IMR-90 (cell line): ENCODE data around the gene KDM6B. TPM values are rescaled to one million over a fixed set of nuclear protein-coding genes. Genes with fewer than 3 reads are reported as not detected.

Experiments used
- ATAC-seq: fragments of 200-7000 bp; cut with Tn5 transposase; 2 replicates; pipeline ENCODE4 v1.9.1; 2020; ENCODE audit warnings: low read depth, mild to moderate bottlenecking, moderate library complexity
- BruUV-seq: library from RNA; stranded (reverse); fragments of 400-500 nt; replicated peaks from 2 replicates; lab custom pipeline; 2021; lab: Mats Ljungman, UMichigan
- CTCF ChIA-PET: fragments of 300-600 bp; formaldehyde crosslinking; extraction: SDS; loops from one replicate; lab custom pipeline; 2021; ENCODE audit warnings: antibody characterized with exemption; lab: Yijun Ruan, JAX
- POLR2A ChIA-PET: fragments of 300-600 bp; sonication (Branson Sonifier 250); formaldehyde crosslinking; loops from one replicate; lab custom pipeline; 2022; ENCODE audit warnings: antibody characterized with exemption; ENCODE audit not compliant: unreplicated experiment; lab: Charles Lee
- DNase-seq: peaks from one replicate; pipeline ENCODE4 v3.0.0; 2013
- H2AFZ ChIP-seq: replicated peaks from 2 replicates; pipeline ENCODE3; 2013; ENCODE audit warnings: low read length, mild to moderate bottlenecking; ENCODE audit not compliant: poor library complexity
- H2AK5ac ChIP-seq: 2 replicates; pipeline ENCODE4 v1.6.1; 2013; ENCODE audit warnings: low read depth, low read length, inconsistent platforms
- H2AK9ac ChIP-seq: replicated peaks from 2 replicates; pipeline ENCODE3; 2013; ENCODE audit warnings: mild to moderate bottlenecking, low read depth, low read length, moderate library complexity; ENCODE audit not compliant: poor library complexity
- H2BK120ac ChIP-seq: 2 replicates; pipeline ENCODE4 v1.6.1; 2013; ENCODE audit warnings: low read depth, low read length, inconsistent platforms
- H2BK15ac ChIP-seq: 3 replicates; pipeline ENCODE4 v1.6.1; 2013; ENCODE audit warnings: low read depth, low read length, inconsistent platforms
- H2BK20ac ChIP-seq: 2 replicates; pipeline ENCODE4 v1.6.1; 2013; ENCODE audit warnings: low read depth, mild to moderate bottlenecking, inconsistent platforms, low read length, moderate library complexity
- H2BK5ac ChIP-seq: 2 replicates; pipeline ENCODE4 v1.6.1; 2013; ENCODE audit warnings: mild to moderate bottlenecking, low read depth, low read length, inconsistent platforms; ENCODE audit not compliant: poor library complexity, severe bottlenecking
- H3K14ac ChIP-seq: replicated peaks from 2 replicates; pipeline ENCODE4 v1.6.1; 2013; ENCODE audit warnings: low read depth, low read length, inconsistent platforms
- H3K18ac ChIP-seq: 2 replicates; pipeline ENCODE4 v1.6.1; 2013; ENCODE audit warnings: low read depth, low read length, control low read depth
- H3K23ac ChIP-seq: 2 replicates; pipeline ENCODE4 v1.6.1; 2013; ENCODE audit warnings: low read depth, low read length, inconsistent platforms
- H3K27ac ChIP-seq: 2 replicates; pipeline ENCODE4 v1.5.1; 2013; ENCODE audit warnings: mild to moderate bottlenecking, control low read depth, low read length; ENCODE audit not compliant: insufficient read depth
- H3K27me3 ChIP-seq: 2 replicates; pipeline ENCODE4 v1.6.1; 2013; ENCODE audit warnings: low read length; ENCODE audit not compliant: control insufficient read depth, insufficient read depth
- H3K36me3 ChIP-seq: 2 replicates; pipeline ENCODE4 v1.6.1; 2013; ENCODE audit warnings: low read length, mixed read lengths; ENCODE audit not compliant: control insufficient read depth, insufficient read depth
- H3K4ac ChIP-seq: 2 replicates; pipeline ENCODE4 v1.6.1; 2013; ENCODE audit warnings: low read depth, low read length, inconsistent platforms
- H3K4me1 ChIP-seq: 2 replicates; pipeline ENCODE4 v1.6.1; 2013; ENCODE audit warnings: low read length, mixed read lengths; ENCODE audit not compliant: control insufficient read depth, insufficient read depth
- H3K4me2 ChIP-seq: 2 replicates; pipeline ENCODE4 v1.6.1; 2013; ENCODE audit warnings: low read depth, mild to moderate bottlenecking, control low read depth, low read length, moderate library complexity
- H3K4me3 ChIP-seq: 2 replicates; pipeline ENCODE4 v1.5.1; 2013; ENCODE audit warnings: low read depth, mild to moderate bottlenecking, control low read depth, low read length, moderate library complexity; ENCODE audit not compliant: insufficient read depth
- H3K56ac ChIP-seq: 2 replicates; pipeline ENCODE4 v1.6.1; 2013; ENCODE audit warnings: low read length, inconsistent platforms; ENCODE audit not compliant: insufficient read depth; ENCODE audit errors: extremely low read depth
- H3K79me1 ChIP-seq, 2 experiments: 2 replicates each; pipeline ENCODE4 v1.6.1; 2013; ENCODE audit warnings: low read length in 2 of 2, inconsistent platforms in 1 of 2, low read depth in 1 of 2
- H3K9ac ChIP-seq: 2 replicates; pipeline ENCODE4 v1.6.1; 2013; ENCODE audit warnings: low read depth, low read length, control low read depth
- H3K9me1 ChIP-seq: 2 replicates; pipeline ENCODE4 v1.6.1; 2013; ENCODE audit warnings: low read length, inconsistent platforms; ENCODE audit not compliant: insufficient read depth
- H3K9me3 ChIP-seq: 2 replicates; pipeline ENCODE4 v1.6.1; 2013; ENCODE audit warnings: low read length; ENCODE audit not compliant: control insufficient read depth, insufficient read depth
- H4K20me1 ChIP-seq: 2 replicates; pipeline ENCODE4 v1.6.1; 2013; ENCODE audit warnings: low read length, inconsistent platforms; ENCODE audit not compliant: insufficient read depth
- H4K5ac ChIP-seq: 2 replicates; pipeline ENCODE4 v1.6.1; 2013; ENCODE audit warnings: mild to moderate bottlenecking, low read depth, low read length, control low read depth
- H4K8ac ChIP-seq, 2 experiments: 2 replicates each; pipeline ENCODE4 v1.6.1; 2013; ENCODE audit warnings: low read depth in 2 of 2, low read length in 2 of 2, control low read depth in 1 of 2, inconsistent platforms in 1 of 2
- H4K91ac ChIP-seq: 2 replicates; pipeline ENCODE4 v1.6.1; 2013; ENCODE audit warnings: low read depth, low read length, inconsistent platforms; ENCODE audit not compliant: insufficient read depth
- BHLHE40 ChIP-seq: fragments of 150-350 bp; IDR thresholded peaks from 2 replicates; pipeline ENCODE4 v1.6.1; 2016; ENCODE audit warnings: mild to moderate bottlenecking, low read depth, low read length
- CEBPB ChIP-seq: IDR thresholded peaks from 2 replicates; pipeline ENCODE4 v1.6.1; 2012; ENCODE audit warnings: low read depth, low read length, improper control_type of control experiment
- CHD1 ChIP-seq: IDR thresholded peaks from 2 replicates; pipeline ENCODE4 v1.6.1; 2012; ENCODE audit warnings: low read depth, low read length, improper control_type of control experiment
- CTCF ChIP-seq: conservative IDR thresholded peaks from 2 replicates; pipeline ENCODE4 v1.5.1; 2012; ENCODE audit warnings: mild to moderate bottlenecking, low read depth, low read length, improper control_type of control experiment
- ELK1 ChIP-seq: fragments of 150-350 bp; IDR thresholded peaks from 2 replicates; pipeline ENCODE4 v1.6.1; 2016; ENCODE audit warnings: low read depth, mild to moderate bottlenecking, low read length, moderate library complexity, borderline replicate concordance
- FOS ChIP-seq: fragments of 150-350 bp; IDR thresholded peaks from 2 replicates; pipeline ENCODE4 v1.6.1; 2016; ENCODE audit warnings: low read depth, low read length
- MAFK ChIP-seq: IDR thresholded peaks from 2 replicates; pipeline ENCODE4 v1.6.1; 2012; ENCODE audit warnings: low read depth, low read length, improper control_type of control experiment
- MAZ ChIP-seq: IDR thresholded peaks from 2 replicates; pipeline ENCODE4 v1.6.1; 2012; ENCODE audit warnings: low read depth, mild to moderate bottlenecking, low read length, improper control_type of control experiment, moderate library complexity, borderline replicate concordance
- MXI1 ChIP-seq: IDR thresholded peaks from 2 replicates; pipeline ENCODE4 v1.6.1; 2012; ENCODE audit warnings: low read depth, mild to moderate bottlenecking, low read length, moderate library complexity, borderline replicate concordance
- NFE2L2 ChIP-seq: fragments of 150-350 bp; IDR thresholded peaks from 2 replicates; pipeline ENCODE4 v1.6.1; 2016; ENCODE audit warnings: low read depth, mild to moderate bottlenecking, low read length
- POLR2A ChIP-seq: IDR thresholded peaks from 2 replicates; pipeline ENCODE4 v1.6.1; 2012; ENCODE audit warnings: mild to moderate bottlenecking, low read depth, low read length
- RAD21 ChIP-seq: IDR thresholded peaks from 2 replicates; pipeline ENCODE4 v1.6.1; 2012; ENCODE audit warnings: low read length, improper control_type of control experiment
- RCOR1 ChIP-seq: IDR thresholded peaks from 2 replicates; pipeline ENCODE4 v1.6.1; 2012; ENCODE audit warnings: mild to moderate bottlenecking, low read length, improper control_type of control experiment; ENCODE audit not compliant: insufficient replicate concordance
- RFX5 ChIP-seq: IDR thresholded peaks from 2 replicates; pipeline ENCODE4 v1.8.0; 2012; ENCODE audit warnings: low read depth, mild to moderate bottlenecking, low read length, moderate library complexity
- SMC3 ChIP-seq: fragments of 150-350 bp; IDR thresholded peaks from 2 replicates; pipeline ENCODE4 v1.6.1; 2016; ENCODE audit warnings: low read depth, mild to moderate bottlenecking, antibody characterized with exemption, low read length, moderate library complexity
- USF2 ChIP-seq: fragments of 150-350 bp; IDR thresholded peaks from 2 replicates; pipeline ENCODE4 v1.6.1; 2017; ENCODE audit warnings: mild to moderate bottlenecking, antibody characterized with exemption, low read length, low read depth
- WGBS, 2 experiments: methylation state at CpG; one replicate each; pipeline versions ENCODE4 v1.1.5 to v1.1.7; 2013; ENCODE audit warnings: missing lambda C conversion rate in 2 of 2; ENCODE audit not compliant: insufficient read length in 1 of 2; ENCODE audit errors: extremely low coverage in 2 of 2; 5-methylcytosine and 5-hydroxymethylcytosine counted together
- dilution Hi-C: fragments of 300-500 bp; cut with HindIII; formaldehyde crosslinking; loops from one replicate; pipeline ENCODE4 v1.14.3; 2018; ENCODE audit warnings: low sequenced_read_pairs; ENCODE audit not compliant: unreplicated experiment
- in situ Hi-C: fragments of 300-500 bp; cut with MboI; formaldehyde crosslinking; loops from 3 replicates; pipeline ENCODE4 v1.14.3; 2019; ENCODE audit warnings: low sequenced_read_pairs, inconsistent platforms, mixed read lengths
- intact Hi-C: fragments of 100-400 bp; cut with micrococcal nuclease; formaldehyde crosslinking; loops from 2 replicates; pipeline ENCODE4 v1.10.0; 2022
- polyA plus RNA-seq, 3 experiments: library from polyadenylated mRNA; depleted of rRNA; stranded (reverse); fragments of >200 nt; gene quantifications; 2 replicates each; pipeline ENCODE4 v1.2.3, GENCODE V29; 2012; ENCODE audit warnings: low replicate concordance in 1 of 3
- total RNA-seq: library from RNA; depleted of rRNA; stranded (reverse); fragments of >200 nt; gene quantifications from 2 replicates; pipeline ENCODE4 v1.2.3, GENCODE V29; 2012

The KDM6B gene
- total and polyA plus RNA-seq, 2 of the 4 experiments (the other 2 are of a cell fraction), result 0.72 to 3.5 TPM

GRCh38 chr17:7806587-7806986 lies 27.4 kb upstream of the KDM6B start:
- Histone ChIP-seq H3K4ac (no peak overlapping the region), H3K4me1 (no peaks in the 10 kb centered on the region; the same call in 1 of the 2 replicates), H3K27me3 (peaks cover 17% of the 10 kb centered on the region), H4K5ac (no peak overlapping the region), H3K4me2 (no peak overlapping the region), H2BK120ac (no peak overlapping the region), H3K18ac (no peak overlapping the region), H4K8ac (no peak overlapping the region), H3K14ac (no peak overlapping the region), H3K23ac (no peak overlapping the region), H3K27ac (no peak overlapping the region), H2AK9ac (no peak overlapping the region), H3K4me3 (no peak overlapping the region), H3K9ac (no peak overlapping the region), H3K9me3 (no peaks in the 10 kb centered on the region), H2BK5ac (no peak overlapping the region), H3K79me1 (no peaks in the 10 kb centered on the region), H3K56ac (no peak overlapping the region), H3K9me1 (no peaks in the 10 kb centered on the region), H4K20me1 (no peaks in the 10 kb centered on the region), H2AFZ (no peak overlapping the region), H2BK15ac (no peak overlapping the region), H3K36me3 (no peaks in the 10 kb centered on the region), H4K91ac (no peak overlapping the region), H2BK20ac (no peak overlapping the region), H2AK5ac (no peak overlapping the region)
- dilution Hi-C loops, result no loop called here
- intact Hi-C loops, result no loop called here
- TF ChIP-seq RCOR1 (no peak), NFE2L2 (no peak), POLR2A (no peak), MXI1 (no peak), FOS (no peak), USF2 (no peak), MAZ (no peak), RAD21 (no peak), RFX5 (no peak), CEBPB (no peak), MAFK (no peak), CHD1 (no peak), BHLHE40 (no peak), CTCF (no peak), SMC3 (no peak), ELK1 (no peak)
- ATAC-seq (no peak), DNase-seq (no peak)
- in situ Hi-C loops, result no loop called here
- ChIA-PET CTCF (no interaction called here), POLR2A (no interaction called here)
- WGBS, 2 experiments, result 73% methylated on average over 2 of the region's 6 CpGs; no CpG with 5 or more reads in 1 of the 2 experiments
- no TSS peak for BruUV-seq
